GM13976 (cell line): ENCODE measurements around the gene RPS6KA2.

ENCODE experiments used
- DNase-seq: peaks from one replicate; pipeline ENCODE4 v3.0.0; 2012; ENCODE audit warnings: low spot score
- CTCF ChIP-seq: IDR thresholded peaks from 2 replicates; pipeline ENCODE4 v1.5.1; 2012; ENCODE audit warnings: borderline replicate concordance, mild to moderate bottlenecking; ENCODE audit not compliant: insufficient read depth; ENCODE audit errors: extremely low read depth, missing control alignments, control extremely low read depth
- in situ Hi-C: fragments of 300-500 bp; cut with MboI; formaldehyde crosslinking; loops from one replicate; pipeline ENCODE4 v1.12.0; 2022; ENCODE audit warnings: low sequenced_read_pairs, mixed read lengths, inconsistent platforms; ENCODE audit not compliant: unreplicated experiment

Gene RPS6KA2

GRCh38 chr6:166515072-166515810 is 111.8 kb downstream of the RPS6KA2 start:
- no peak for TF ChIP-seq CTCF
- no peak for DNase-seq
- in situ Hi-C loops: no loop called here

- no peak for TF ChIP-seq CTCF
- no peak for DNase-seq
- in situ Hi-C loops: no loop called here
Observed at GRCh38 chr6:166514196-166514595, 112.9 kb downstream of the RPS6KA2 start.

GRCh38 chr6:166512567-166512966 is 114.5 kb downstream of the RPS6KA2 start:
- no peak for TF ChIP-seq CTCF
- in situ Hi-C loops: no loop called here
- peak; percentile 63 for DNase-seq

- no peak for DNase-seq
- TF ChIP-seq CTCF: no peak
- in situ Hi-C loops: no loop called here
Observed at GRCh38 chr6:166511316-166511715, 115.7 kb downstream of the RPS6KA2 start.

- in situ Hi-C loops: no loop called here
- no peak for DNase-seq
Observed at GRCh38 chr6:166509193-166509592, 117.9 kb downstream of the RPS6KA2 start.

GRCh38 chr6:166508726-166509125 is 118.3 kb downstream of the RPS6KA2 start:
- no peak for DNase-seq
- TF ChIP-seq CTCF: no peak
- in situ Hi-C loops: no loop called here

More at GRCh38 chr6:166509193-166509592, 117.9 kb downstream of the RPS6KA2 start:
- TF ChIP-seq CTCF: no peak
